ENCODE measurements around the gene CNPY1.

Gene CNPY1

GRCh38 chr7:155581954-155582353 lies 35.6 kb upstream of the CNPY1 start:
- no peaks in the 10 kb centered on the region for H3K4me1 ChIP-seq (ENCODE audit: control insufficient read depth, insufficient read depth, low read depth, low read length)
- no peak for DNase-seq

GRCh38 chr7:155581107-155581830 lies 34.9 kb upstream of the CNPY1 start:
- H2AFZ ChIP-seq (ENCODE audit: low read depth, low read length) = no peak overlapping the region
- H3K4me3 ChIP-seq (ENCODE audit: insufficient read depth in 1 of 2, low read depth in 1 of 2, low read length in 2 of 2) = no peak overlapping the region
- no peak overlapping the region for H4K91ac ChIP-seq (ENCODE audit: low read length)
- H2BK120ac ChIP-seq (ENCODE audit: low read depth, low read length) = no peak overlapping the region
- H3K36me3 ChIP-seq (ENCODE audit: control insufficient read depth in 1 of 2, insufficient read depth in 2 of 2, low read depth in 1 of 2, low read length in 2 of 2) = no peaks in the 10 kb centered on the region
- peaks cover 40 to 72% of the 10 kb centered on the region in 2 experiments for H3K27me3 ChIP-seq (ENCODE audit: control insufficient read depth in 1 of 2, insufficient read depth in 1 of 2, low read length in 2 of 2)
- H4K8ac ChIP-seq (ENCODE audit: low read length) = no peak overlapping the region
- 71% methylated on average over 11 of the region's 11 CpGs for WGBS
- H2BK15ac ChIP-seq (ENCODE audit: low read depth, poor library complexity, severe bottlenecking) = no peak overlapping the region
- H2BK12ac ChIP-seq (ENCODE audit: low read length in 2 of 2) = no peak overlapping the region
- no peak overlapping the region for H3K4ac ChIP-seq (ENCODE audit: low read depth in 1 of 2, low read length in 2 of 2)
- no peak overlapping the region for H2BK5ac ChIP-seq (ENCODE audit: low read depth, low read length, poor library complexity, severe bottlenecking)
- no peak for DNase-seq
- H3K27ac ChIP-seq (ENCODE audit: low read length, poor library complexity, severe bottlenecking) = no peak overlapping the region
- no peaks in the 10 kb centered on the region for H3K79me1 ChIP-seq (replicated peaks; ENCODE audit: low read length, poor library complexity, severe bottlenecking)
- H3K23ac ChIP-seq (ENCODE audit: low read length in 2 of 2) = no peak overlapping the region
- no peaks in the 10 kb centered on the region for H3K4me1 ChIP-seq (ENCODE audit: control insufficient read depth, insufficient read depth, low read depth, low read length)
- no peak overlapping the region for H3K9ac ChIP-seq (ENCODE audit: low read length)
- H3K9me3 ChIP-seq (ENCODE audit: control insufficient read depth, low read length) = no peaks in the 10 kb centered on the region
- peak overlapping the region; percentile 24 for H3K4me2 ChIP-seq (ENCODE audit: low read length, poor library complexity, severe bottlenecking)
- no peak overlapping the region for H3K14ac ChIP-seq (ENCODE audit: low read length in 2 of 2)
- no peak overlapping the region for H2AK5ac ChIP-seq (ENCODE audit: low read length, severe bottlenecking)
- no peak overlapping the region for H3K18ac ChIP-seq (ENCODE audit: low read depth in 1 of 2, low read length in 2 of 2)

More at GRCh38 chr7:155581954-155582353, 35.6 kb upstream of the CNPY1 start:
- Histone ChIP-seq H3K27me3 (ENCODE audit: control insufficient read depth in 1 of 2, insufficient read depth in 1 of 2, low read length in 2 of 2) (peaks cover 38 to 73% of the 10 kb centered on the region in 2 experiments), H3K27ac (ENCODE audit: low read length, poor library complexity, severe bottlenecking) (no peak overlapping the region), H3K4me3 (ENCODE audit: insufficient read depth in 1 of 2, low read depth in 1 of 2, low read length in 2 of 2) (no peak overlapping the region), H3K18ac (ENCODE audit: low read depth in 1 of 2, low read length in 2 of 2) (no peak overlapping the region), H3K14ac (ENCODE audit: low read length in 2 of 2) (no peak overlapping the region), H2BK5ac (ENCODE audit: low read depth, low read length, poor library complexity, severe bottlenecking) (no peak overlapping the region), H2AK5ac (ENCODE audit: low read length, severe bottlenecking) (no peak overlapping the region), H2AFZ (ENCODE audit: low read depth, low read length) (no peak overlapping the region), H2BK15ac (ENCODE audit: low read depth, poor library complexity, severe bottlenecking) (no peak overlapping the region), H4K8ac (ENCODE audit: low read length) (no peak overlapping the region), H3K23ac (ENCODE audit: low read length in 2 of 2) (no peak overlapping the region), H3K36me3 (ENCODE audit: control insufficient read depth in 1 of 2, insufficient read depth in 2 of 2, low read depth in 1 of 2, low read length in 2 of 2) (no peaks in the 10 kb centered on the region), H3K9me3 (ENCODE audit: control insufficient read depth, low read length) (no peaks in the 10 kb centered on the region), H2BK12ac (ENCODE audit: low read length in 2 of 2) (no peak overlapping the region), H2BK120ac (ENCODE audit: low read depth, low read length) (no peak overlapping the region), H3K4ac (ENCODE audit: low read depth in 1 of 2, low read length in 2 of 2) (no peak overlapping the region), H4K91ac (ENCODE audit: low read length) (no peak overlapping the region), H3K4me2 (ENCODE audit: low read length, poor library complexity, severe bottlenecking) (no peak overlapping the region), H3K9ac (ENCODE audit: low read length) (no peak overlapping the region), H3K79me1 (replicated peaks; ENCODE audit: low read length, poor library complexity, severe bottlenecking) (no peaks in the 10 kb centered on the region)
- 71% methylated on average over 9 of the region's 9 CpGs for WGBS

GRCh38 chr7:155580367-155580766 lies 34.0 kb upstream of the CNPY1 start:
- Histone ChIP-seq H4K8ac (ENCODE audit: low read length) (no peak overlapping the region), H3K18ac (ENCODE audit: low read depth in 1 of 2, low read length in 2 of 2) (no peak overlapping the region), H2BK5ac (ENCODE audit: low read depth, low read length, poor library complexity, severe bottlenecking) (no peak overlapping the region), H3K9ac (ENCODE audit: low read length) (no peak overlapping the region), H4K91ac (ENCODE audit: low read length) (no peak overlapping the region), H3K4me2 (ENCODE audit: low read length, poor library complexity, severe bottlenecking) (no peak overlapping the region), H3K79me1 (replicated peaks; ENCODE audit: low read length, poor library complexity, severe bottlenecking) (no peaks in the 10 kb centered on the region), H3K27ac (ENCODE audit: low read length, poor library complexity, severe bottlenecking) (no peak overlapping the region), H2BK120ac (ENCODE audit: low read depth, low read length) (no peak overlapping the region), H3K4me3 (ENCODE audit: insufficient read depth in 1 of 2, low read depth in 1 of 2, low read length in 2 of 2) (no peak overlapping the region), H3K4me1 (ENCODE audit: control insufficient read depth, insufficient read depth, low read depth, low read length) (no peaks in the 10 kb centered on the region), H3K36me3 (ENCODE audit: control insufficient read depth in 1 of 2, insufficient read depth in 2 of 2, low read depth in 1 of 2, low read length in 2 of 2) (no peaks in the 10 kb centered on the region), H3K23ac (ENCODE audit: low read length in 2 of 2) (no peak overlapping the region), H3K9me3 (ENCODE audit: control insufficient read depth, low read length) (no peaks in the 10 kb centered on the region), H2AFZ (ENCODE audit: low read depth, low read length) (no peak overlapping the region), H3K4ac (ENCODE audit: low read depth in 1 of 2, low read length in 2 of 2) (no peak overlapping the region), H2BK12ac (ENCODE audit: low read length in 2 of 2) (no peak overlapping the region), H3K14ac (ENCODE audit: low read length in 2 of 2) (no peak overlapping the region), H2AK5ac (ENCODE audit: low read length, severe bottlenecking) (no peak overlapping the region), H3K27me3 (ENCODE audit: control insufficient read depth in 1 of 2, insufficient read depth in 1 of 2, low read length in 2 of 2) (peaks cover 41 to 65% of the 10 kb centered on the region in 2 experiments), H2BK15ac (ENCODE audit: low read depth, poor library complexity, severe bottlenecking) (no peak overlapping the region)
- no peak for DNase-seq
- 33% methylated on average over 3 of the region's 3 CpGs for WGBS

GRCh38 chr7:155579565-155579964 lies 33.2 kb upstream of the CNPY1 start:
- no peak overlapping the region for H3K9ac ChIP-seq (ENCODE audit: low read length)
- 84% methylated on average over 13 of the region's 13 CpGs for WGBS
- no peak overlapping the region for H3K18ac ChIP-seq (ENCODE audit: low read depth in 1 of 2, low read length in 2 of 2)
- H2AFZ ChIP-seq (ENCODE audit: low read depth, low read length) = no peak overlapping the region
- H3K23ac ChIP-seq (ENCODE audit: low read length in 2 of 2) = no peak overlapping the region
- no peak overlapping the region for H4K91ac ChIP-seq (ENCODE audit: low read length)
- no peak overlapping the region for H2BK15ac ChIP-seq (ENCODE audit: low read depth, poor library complexity, severe bottlenecking)
- H3K9me3 ChIP-seq (ENCODE audit: control insufficient read depth, low read length) = no peaks in the 10 kb centered on the region
- H3K4me3 ChIP-seq (ENCODE audit: insufficient read depth in 1 of 2, low read depth in 1 of 2, low read length in 2 of 2) = no peak overlapping the region
- no peak overlapping the region for H2BK120ac ChIP-seq (ENCODE audit: low read depth, low read length)
- H3K79me1 ChIP-seq (replicated peaks; ENCODE audit: low read length, poor library complexity, severe bottlenecking) = no peaks in the 10 kb centered on the region
- H3K4me2 ChIP-seq (ENCODE audit: low read length, poor library complexity, severe bottlenecking) = no peak overlapping the region
- H2BK5ac ChIP-seq (ENCODE audit: low read depth, low read length, poor library complexity, severe bottlenecking) = no peak overlapping the region
- H2AK5ac ChIP-seq (ENCODE audit: low read length, severe bottlenecking) = no peak overlapping the region
- H3K4ac ChIP-seq (ENCODE audit: low read depth in 1 of 2, low read length in 2 of 2) = no peak overlapping the region
- no peaks in the 10 kb centered on the region for H3K36me3 ChIP-seq (ENCODE audit: control insufficient read depth in 1 of 2, insufficient read depth in 2 of 2, low read depth in 1 of 2, low read length in 2 of 2)
- no peak overlapping the region for H3K27ac ChIP-seq (ENCODE audit: low read length, poor library complexity, severe bottlenecking)
- H3K14ac ChIP-seq (ENCODE audit: low read length in 2 of 2) = no peak overlapping the region
- no peak overlapping the region for H4K8ac ChIP-seq (ENCODE audit: low read length)
- H3K4me1 ChIP-seq (ENCODE audit: control insufficient read depth, insufficient read depth, low read depth, low read length) = no peaks in the 10 kb centered on the region
- H2BK12ac ChIP-seq (ENCODE audit: low read length in 2 of 2) = no peak overlapping the region
- H3K27me3 ChIP-seq (ENCODE audit: control insufficient read depth in 1 of 2, insufficient read depth in 1 of 2, low read length in 2 of 2) = peaks cover 36 to 57% of the 10 kb centered on the region in 2 experiments
- no peak for DNase-seq

Measured in mesenchymal stem cell (in vitro differentiated cells and primary cell).